SU-DHL-6 (cell line): Measurements from ENCODE around the gene ACOT12.

ENCODE experiments used
- H2AFZ ChIP-seq: fragments of 200-600 bp; sonication (generic); 2 replicates; pipeline ENCODE4 v1.6.1; 2014; ENCODE audit warnings: low read depth, mild to moderate bottlenecking, moderate library complexity, mixed read lengths, antibody characterized with exemption, low read length; ENCODE audit not compliant: severe bottlenecking
- H3F3A ChIP-seq: fragments of 200-600 bp; shearing (Covaris generic); 2 replicates; pipeline ENCODE4 v1.6.0; 2016; ENCODE audit warnings: antibody characterized with exemption, mild to moderate bottlenecking; ENCODE audit not compliant: insufficient read depth
- H3K27ac ChIP-seq: fragments of 200-600 bp; sonication (generic); 2 replicates; pipeline ENCODE4 v1.5.1; 2016; ENCODE audit warnings: low read depth, mild to moderate bottlenecking, low read length, moderate library complexity, mixed read lengths
- H3K27me3 ChIP-seq: fragments of 200-600 bp; sonication (generic), shearing (Covaris generic); 2 replicates; pipeline ENCODE4 v1.6.0; 2014; ENCODE audit warnings: mild to moderate bottlenecking, low read length
- H3K36me3 ChIP-seq: fragments of 200-600 bp; sonication (generic); 2 replicates; pipeline ENCODE4 v1.6.1; 2014; ENCODE audit warnings: mild to moderate bottlenecking, low read length, mixed read lengths
- H3K4me2 ChIP-seq: fragments of 300-600, 200-600 bp; shearing (Covaris generic), sonication (generic); 2 replicates; pipeline ENCODE4 v1.6.0; 2014; ENCODE audit warnings: low read length, low read depth, mild to moderate bottlenecking; ENCODE audit not compliant: poor library complexity, severe bottlenecking
- H3K4me3 ChIP-seq: fragments of 200-600 bp; sonication (generic); 2 replicates; pipeline ENCODE4 v1.5.1; 2014; ENCODE audit warnings: antibody characterized with exemption, low read length, mild to moderate bottlenecking, mixed read lengths; ENCODE audit not compliant: insufficient read depth, poor library complexity, severe bottlenecking
- H3K79me2 ChIP-seq: fragments of 200-600 bp; sonication (generic); 2 replicates; pipeline ENCODE4 v1.6.1; 2014; ENCODE audit warnings: mild to moderate bottlenecking, low read length, moderate library complexity; ENCODE audit not compliant: insufficient read depth
- H3K9ac ChIP-seq: fragments of 200-600 bp; sonication (generic); 2 replicates; pipeline ENCODE4 v1.7.0; 2014; ENCODE audit warnings: mild to moderate bottlenecking, low read length
- H3K9me2 ChIP-seq: fragments of 200-600 bp; sonication (generic); replicated peaks from 2 replicates; pipeline ENCODE4 v1.6.1; 2014; ENCODE audit warnings: low read length; ENCODE audit not compliant: insufficient read depth
- H3K9me3 ChIP-seq: fragments of 200-600 bp; sonication (generic); 2 replicates; pipeline ENCODE4 v1.6.1; 2014; ENCODE audit warnings: low read length, mixed read lengths; ENCODE audit not compliant: insufficient read depth
- H4K20me1 ChIP-seq: fragments of 200-600 bp; sonication (generic); 2 replicates; pipeline ENCODE4 v1.6.1; 2014; ENCODE audit warnings: low read depth, mild to moderate bottlenecking, antibody characterized with exemption, low read length, moderate library complexity, mixed read lengths
- TF ChIP-seq, protein P1 (sequence below): fragments of 200-600 bp; sonication (generic); IDR thresholded peaks from one replicate; pipeline ENCODE4 v1.5.1; 2017; ENCODE audit warnings: antibody characterized with exemption, mild to moderate bottlenecking, low read length, moderate library complexity; ENCODE audit not compliant: insufficient read depth, poor library complexity, severe bottlenecking

ACOT12 gene

DNA sequence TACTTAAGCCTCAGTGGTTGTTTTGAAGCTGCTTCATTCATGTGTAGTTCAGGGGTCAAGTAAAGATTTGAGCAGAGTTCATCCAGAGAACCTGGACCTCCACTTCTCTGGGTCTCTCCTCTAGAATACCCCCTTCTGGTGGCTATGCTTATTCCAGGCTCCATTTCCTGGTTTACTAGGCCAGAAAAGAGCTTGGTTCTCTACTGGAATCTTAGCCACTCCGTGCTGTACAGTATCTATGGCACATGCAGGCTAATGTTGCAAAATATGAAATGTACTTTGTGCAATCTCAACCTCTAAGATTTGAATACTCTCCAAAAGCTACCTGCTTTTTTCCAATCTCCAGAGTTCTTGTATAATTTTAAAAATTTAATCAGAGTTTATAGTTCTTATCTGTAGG lies 110.0 kb downstream of the ACOT12 start:
- H3K4me3 ChIP-seq: no peak overlapping the region
- TF ChIP-seq, protein P1, sequence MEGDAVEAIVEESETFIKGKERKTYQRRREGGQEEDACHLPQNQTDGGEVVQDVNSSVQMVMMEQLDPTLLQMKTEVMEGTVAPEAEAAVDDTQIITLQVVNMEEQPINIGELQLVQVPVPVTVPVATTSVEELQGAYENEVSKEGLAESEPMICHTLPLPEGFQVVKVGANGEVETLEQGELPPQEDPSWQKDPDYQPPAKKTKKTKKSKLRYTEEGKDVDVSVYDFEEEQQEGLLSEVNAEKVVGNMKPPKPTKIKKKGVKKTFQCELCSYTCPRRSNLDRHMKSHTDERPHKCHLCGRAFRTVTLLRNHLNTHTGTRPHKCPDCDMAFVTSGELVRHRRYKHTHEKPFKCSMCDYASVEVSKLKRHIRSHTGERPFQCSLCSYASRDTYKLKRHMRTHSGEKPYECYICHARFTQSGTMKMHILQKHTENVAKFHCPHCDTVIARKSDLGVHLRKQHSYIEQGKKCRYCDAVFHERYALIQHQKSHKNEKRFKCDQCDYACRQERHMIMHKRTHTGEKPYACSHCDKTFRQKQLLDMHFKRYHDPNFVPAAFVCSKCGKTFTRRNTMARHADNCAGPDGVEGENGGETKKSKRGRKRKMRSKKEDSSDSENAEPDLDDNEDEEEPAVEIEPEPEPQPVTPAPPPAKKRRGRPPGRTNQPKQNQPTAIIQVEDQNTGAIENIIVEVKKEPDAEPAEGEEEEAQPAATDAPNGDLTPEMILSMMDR: no peak
- H3K36me3 ChIP-seq: peaks cover 4% of the 10 kb centered on the region; the same call in 1 of the 2 replicates
- H3K9me3 ChIP-seq: no peaks in the 10 kb centered on the region
- H3K9me2 ChIP-seq: no peaks in the 10 kb centered on the region
- no peaks in the 10 kb centered on the region for H3F3A ChIP-seq
- H3K79me2 ChIP-seq: peaks cover under 1% of the 10 kb centered on the region; the same call in 1 of the 2 replicates
- no peaks in the 10 kb centered on the region for H3K27me3 ChIP-seq
- no peaks in the 10 kb centered on the region for H4K20me1 ChIP-seq
- H3K9ac ChIP-seq: no peak overlapping the region
- H3K4me2 ChIP-seq: no peak overlapping the region
- H2AFZ ChIP-seq: no peak overlapping the region
- H3K27ac ChIP-seq: no peak overlapping the region
